Tracheal epithelial cell (primary cell): ENCODE results near the gene NSG1. TPM values are rescaled to one million over a fixed set of nuclear protein-coding genes. Genes with fewer than 3 reads are reported as not detected.

Experiments used
- total RNA-seq: library from RNA; depleted of rRNA; stranded (reverse); fragments of >200 nt; gene quantifications from 2 replicates; pipeline ENCODE4 v1.2.1, GENCODE V29; 2014

The NSG1 gene, protein sequence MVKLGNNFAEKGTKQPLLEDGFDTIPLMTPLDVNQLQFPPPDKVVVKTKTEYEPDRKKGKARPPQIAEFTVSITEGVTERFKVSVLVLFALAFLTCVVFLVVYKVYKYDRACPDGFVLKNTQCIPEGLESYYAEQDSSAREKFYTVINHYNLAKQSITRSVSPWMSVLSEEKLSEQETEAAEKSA
- total RNA-seq = 2.6 and 23.9 TPM in 2 replicates

DNA sequence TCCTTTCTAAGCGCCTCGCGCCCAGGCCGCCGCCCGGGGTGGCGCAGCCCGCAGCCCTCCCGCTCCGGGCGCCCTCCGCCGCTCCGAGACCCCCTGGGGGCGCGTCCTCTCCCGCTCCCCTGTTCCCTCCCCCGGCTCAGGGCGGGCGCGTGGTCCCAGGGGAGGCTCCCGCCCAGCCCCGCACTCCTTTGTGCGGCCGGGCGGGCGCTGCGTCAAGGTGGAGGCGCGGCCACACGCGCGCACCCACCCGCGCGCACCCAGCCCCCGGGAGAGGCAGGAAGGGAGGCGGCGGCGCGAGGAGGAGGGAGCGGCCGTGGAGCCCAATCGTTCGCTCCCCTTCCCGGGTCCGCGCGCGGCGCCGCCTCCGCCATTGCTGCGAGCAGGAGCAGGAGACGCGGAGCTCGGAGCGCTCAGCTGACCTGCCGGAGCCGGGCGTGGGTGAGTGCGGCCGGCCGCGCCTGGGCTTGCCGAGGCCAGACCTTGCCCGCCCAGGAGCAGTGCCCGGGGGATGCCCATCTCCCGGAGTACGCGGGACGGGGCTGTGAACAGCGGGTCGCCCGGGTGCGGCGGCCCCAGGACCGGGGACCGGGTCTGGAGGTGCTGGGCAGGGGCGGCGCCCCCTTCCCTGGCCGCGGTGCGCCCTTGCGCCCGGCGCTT is at the start of gene NSG1:
Gene NSG1 (plus strand): TSS at position 367 of the 657 bp plus-strand sequence. CDS start 528 bp downstream, outside the sequence.

Other genes starting within 250 kb of the NSG1 start
- gene OTOP1, start 160.2 kb upstream of the NSG1 start, total RNA-seq = not detected in 2 replicates
- 14.2 and 19.6 TPM in 2 replicates for gene TMEM128, start 138.9 kb upstream of the NSG1 start, total RNA-seq
- gene LYAR, start 96.9 kb upstream of the NSG1 start, total RNA-seq = 18.3 and 21.4 TPM in 2 replicates
- gene ZBTB49, start 96.9 kb upstream of the NSG1 start, total RNA-seq = 3.8 and 5.1 TPM in 2 replicates
- gene STX18, start 154.9 kb downstream of the NSG1 start, total RNA-seq = 12.8 and 15.1 TPM in 2 replicates